Islet precursor cell (in vitro differentiated cells): ENCODE measurements around the gene KRT86.
"Not testable (repeated sequence)": the region's sequence is repeated elsewhere in the genome, so short reads cannot be mapped to it uniquely, and the experiment has no call there.

ENCODE experiments used
- DNase-seq: peaks from one replicate; pipeline ENCODE4 v3.0.0-alpha.2; 2018

The KRT86 gene

GRCh38 chr12:52238916-52239646 lies 35.4 kb upstream of the KRT86 start:
- DNase-seq: no peak

GRCh38 chr12:52239767-52240166 lies 34.7 kb upstream of the KRT86 start:
- DNase-seq: no peak

GRCh38 chr12:52240247-52240646 lies 34.2 kb upstream of the KRT86 start:
- not testable (repeated sequence) for DNase-seq

- peak; percentile 54 for DNase-seq
Observed at GRCh38 chr12:52241205-52241842, 33.1 kb upstream of the KRT86 start.

- peak; percentile 39 for DNase-seq
Observed at GRCh38 chr12:52242442-52243258, 31.8 kb upstream of the KRT86 start.

- peak; percentile 78 for DNase-seq
Observed at GRCh38 chr12:52243259-52243855, 31.1 kb upstream of the KRT86 start.

- DNase-seq: peak; percentile 61
Observed at GRCh38 chr12:52243856-52244614, 30.4 kb upstream of the KRT86 start.

- DNase-seq: peak; percentile 80
Observed at GRCh38 chr12:52244615-52244994, 29.8 kb upstream of the KRT86 start.

- DNase-seq: no peak
Observed at GRCh38 chr12:52245259-52245961, 29.0 kb upstream of the KRT86 start.

- no peak for DNase-seq
Observed at GRCh38 chr12:52245962-52246569, 28.4 kb upstream of the KRT86 start.

- DNase-seq: no peak
Observed at GRCh38 chr12:52246720-52247621, 27.5 kb upstream of the KRT86 start.

GRCh38 chr12:52247622-52248540 lies 26.6 kb upstream of the KRT86 start:
- peak; percentile 47 for DNase-seq

- peak; percentile 56 for DNase-seq
Observed at GRCh38 chr12:52248541-52249461, 25.6 kb upstream of the KRT86 start.

- DNase-seq: peak; percentile 43
Observed at GRCh38 chr12:52249511-52250047, 24.9 kb upstream of the KRT86 start.

GRCh38 chr12:52250048-52250990 lies 24.1 kb upstream of the KRT86 start:
- peak; percentile 73 for DNase-seq

GRCh38 chr12:52251367-52252051 lies 22.9 kb upstream of the KRT86 start:
- DNase-seq: peak; percentile 8
